ENCODE measurements around the gene LGI4. TPM values are rescaled to one million over a fixed set of nuclear protein-coding genes. Genes with fewer than 3 reads are reported as not detected.

The LGI4 gene
- total and polyA plus RNA-seq, 2 donors (not counting 1 experiment from before 2014, with no cell fraction given): 0.17 to 0.19 TPM

DNA sequence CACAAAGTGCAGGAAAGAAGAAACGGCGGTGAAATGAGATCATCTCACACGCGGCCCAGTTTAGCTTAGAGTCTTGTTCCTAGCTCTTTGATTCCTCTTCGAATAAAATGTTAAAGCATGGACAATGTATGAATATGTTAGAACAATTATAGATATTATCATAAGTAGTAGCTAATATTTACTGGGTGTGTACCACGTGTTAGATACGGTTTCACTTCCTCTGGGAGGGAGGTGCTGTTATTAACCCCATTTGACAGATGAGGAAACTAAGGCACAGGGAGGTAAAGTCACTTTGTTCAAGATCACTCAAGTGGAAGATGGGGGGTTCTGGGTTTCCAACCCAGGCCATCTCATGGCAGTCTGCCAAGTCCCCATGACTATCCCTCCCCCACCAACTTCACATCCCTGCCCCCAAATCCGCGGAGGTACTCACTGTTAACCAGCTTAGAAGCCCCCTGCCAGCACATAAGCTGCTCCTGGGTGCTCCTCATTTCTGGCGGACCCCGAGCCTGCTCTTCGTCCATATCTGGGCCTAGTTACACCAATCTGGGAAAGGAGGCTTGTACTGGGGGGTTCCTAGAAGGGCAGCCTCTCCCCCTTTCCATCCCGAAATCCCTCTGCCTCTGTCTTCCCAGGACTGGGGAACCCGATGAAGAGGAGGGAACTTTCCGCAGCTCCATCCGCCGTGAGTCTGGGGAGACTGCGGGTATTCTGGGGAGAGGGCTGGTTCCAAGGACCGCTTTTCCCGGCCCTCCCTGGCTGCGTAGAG lies 7.2 kb upstream of the LGI4 start:
- Histone ChIP-seq H4K20me1 (ENCODE audit: control insufficient read depth, extremely low read depth, insufficient read depth, low read length) (no peaks in the 10 kb centered on the region), H2AFZ (ENCODE audit: low read length) (no peak overlapping the region), H3K9me3 (ENCODE audit: control insufficient read depth, insufficient read depth, low read depth, low read length) (no peaks in the 10 kb centered on the region), H3K36me3 (ENCODE audit: control insufficient read depth, insufficient read depth, low read length) (no peaks in the 10 kb centered on the region), H3K4me3 (replicated peaks in 1 of 4; ENCODE audit: control extremely low read depth in 1 of 4, insufficient read depth in 1 of 4, low read depth in 3 of 4, low read length in 4 of 4) (no peak overlapping the region), H3K9ac (ENCODE audit: insufficient read depth, low read length) (no peak overlapping the region), H3K4me2 (ENCODE audit: extremely low read depth, insufficient read depth, low read length) (no peak overlapping the region), H3K27ac (ENCODE audit: insufficient read depth, low read length) (no peak overlapping the region), H3K79me2 (ENCODE audit: control insufficient read depth, insufficient read depth, low read length) (no peaks in the 10 kb centered on the region), H3K27me3 (ENCODE audit: control insufficient read depth, insufficient read depth, low read length) (no peaks in the 10 kb centered on the region), H3K4me1 (ENCODE audit: control insufficient read depth, extremely low read depth, insufficient read depth, low read length) (peaks cover 28% of the 10 kb centered on the region)
- DNase-seq (ENCODE audit: low read depth in 2 of 2): peak in 1 of 2 donors; percentile 22
- TF ChIP-seq, protein P1, sequence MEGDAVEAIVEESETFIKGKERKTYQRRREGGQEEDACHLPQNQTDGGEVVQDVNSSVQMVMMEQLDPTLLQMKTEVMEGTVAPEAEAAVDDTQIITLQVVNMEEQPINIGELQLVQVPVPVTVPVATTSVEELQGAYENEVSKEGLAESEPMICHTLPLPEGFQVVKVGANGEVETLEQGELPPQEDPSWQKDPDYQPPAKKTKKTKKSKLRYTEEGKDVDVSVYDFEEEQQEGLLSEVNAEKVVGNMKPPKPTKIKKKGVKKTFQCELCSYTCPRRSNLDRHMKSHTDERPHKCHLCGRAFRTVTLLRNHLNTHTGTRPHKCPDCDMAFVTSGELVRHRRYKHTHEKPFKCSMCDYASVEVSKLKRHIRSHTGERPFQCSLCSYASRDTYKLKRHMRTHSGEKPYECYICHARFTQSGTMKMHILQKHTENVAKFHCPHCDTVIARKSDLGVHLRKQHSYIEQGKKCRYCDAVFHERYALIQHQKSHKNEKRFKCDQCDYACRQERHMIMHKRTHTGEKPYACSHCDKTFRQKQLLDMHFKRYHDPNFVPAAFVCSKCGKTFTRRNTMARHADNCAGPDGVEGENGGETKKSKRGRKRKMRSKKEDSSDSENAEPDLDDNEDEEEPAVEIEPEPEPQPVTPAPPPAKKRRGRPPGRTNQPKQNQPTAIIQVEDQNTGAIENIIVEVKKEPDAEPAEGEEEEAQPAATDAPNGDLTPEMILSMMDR (conservative IDR thresholded peaks at IDR 0.05 in 1 of 2, IDR thresholded peaks at IDR 0.05 in 1 of 2; ENCODE audit: low read depth in 1 of 2, low read length in 2 of 2): no peak
- no peak for TF ChIP-seq EZH2 (IDR thresholded peaks at IDR 0.05; ENCODE audit: low read length, missing control alignments)

DNA sequence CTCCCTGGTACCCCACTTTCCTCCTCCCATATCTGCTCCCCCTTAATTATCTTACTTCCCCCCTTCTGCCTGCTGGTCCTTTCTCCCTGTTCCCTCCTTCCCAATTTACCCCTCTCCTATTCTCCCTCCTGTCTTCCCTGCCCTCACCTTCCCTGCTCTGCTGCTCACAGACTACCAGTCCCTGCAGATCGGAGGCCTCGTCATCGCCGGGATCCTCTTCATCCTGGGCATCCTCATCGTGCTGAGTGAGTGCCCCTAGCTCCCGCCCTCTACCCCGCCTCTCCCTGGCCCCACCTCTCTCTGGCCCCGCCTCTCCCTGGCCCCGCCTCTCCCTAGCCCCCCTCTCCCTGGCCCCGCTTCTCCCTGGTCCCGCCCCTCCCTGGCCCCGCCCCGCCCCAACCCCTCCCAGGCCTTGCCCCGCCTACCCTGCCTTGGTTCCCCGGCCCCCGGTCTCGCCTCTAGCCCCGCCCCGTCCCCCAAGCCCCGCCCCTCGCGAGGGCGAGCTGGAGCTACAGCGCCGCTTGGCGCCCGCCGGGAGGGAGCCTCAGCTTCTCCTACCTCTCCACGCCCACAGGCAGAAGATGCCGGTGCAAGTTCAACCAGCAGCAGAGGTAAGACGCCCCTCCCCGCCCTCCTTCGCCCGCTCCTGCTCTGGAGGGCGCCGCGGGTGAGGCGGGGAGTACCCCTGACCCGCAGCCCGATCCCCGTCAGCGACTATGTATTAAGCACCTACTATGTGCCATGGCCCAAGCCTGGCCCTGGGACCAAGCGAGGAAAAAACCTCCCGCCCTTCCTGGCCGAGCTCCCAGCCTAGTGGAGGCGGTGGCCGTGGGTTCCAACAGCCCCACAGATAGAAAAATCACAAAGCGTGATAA lies 6.3 kb upstream of the LGI4 start:
- no peaks in the 10 kb centered on the region for H3K36me3 ChIP-seq (ENCODE audit: control insufficient read depth, insufficient read depth, low read length)
- no peak overlapping the region for H3K27ac ChIP-seq (ENCODE audit: insufficient read depth, low read length)
- H3K27me3 ChIP-seq (ENCODE audit: control insufficient read depth, insufficient read depth, low read length): peaks cover 2% of the 10 kb centered on the region
- DNase-seq (ENCODE audit: low read depth in 2 of 2): peak; percentile 77 to 85
- no peaks in the 10 kb centered on the region for H3K9me3 ChIP-seq (ENCODE audit: control insufficient read depth, insufficient read depth, low read depth, low read length)
- peak overlapping the region in 1 of 4 experiments; percentile 32 for H3K4me3 ChIP-seq (replicated peaks in 1 of 4; ENCODE audit: control extremely low read depth in 1 of 4, insufficient read depth in 1 of 4, low read depth in 3 of 4, low read length in 4 of 4)
- no peaks in the 10 kb centered on the region for H4K20me1 ChIP-seq (ENCODE audit: control insufficient read depth, extremely low read depth, insufficient read depth, low read length)
- H3K4me2 ChIP-seq (ENCODE audit: extremely low read depth, insufficient read depth, low read length): peak overlapping the region; percentile 69
- no peaks in the 10 kb centered on the region for H3K79me2 ChIP-seq (ENCODE audit: control insufficient read depth, insufficient read depth, low read length)
- H3K4me1 ChIP-seq (ENCODE audit: control insufficient read depth, extremely low read depth, insufficient read depth, low read length): peaks cover 28% of the 10 kb centered on the region
- TF ChIP-seq, protein P1 (conservative IDR thresholded peaks at IDR 0.05 in 1 of 2, IDR thresholded peaks at IDR 0.05 in 1 of 2; ENCODE audit: low read depth in 1 of 2, low read length in 2 of 2): peak; percentile 29 to 42
- TF ChIP-seq EZH2 (IDR thresholded peaks at IDR 0.05; ENCODE audit: low read length, missing control alignments): no peak
- peak overlapping the region; percentile 10 for H3K9ac ChIP-seq (ENCODE audit: insufficient read depth, low read length)
- H2AFZ ChIP-seq (ENCODE audit: low read length): peak overlapping the region; percentile 28
